ENCODE data around the gene BSND.

GRCh38 chr1:55007625-55008024 is 8.9 kb downstream of the BSND start:
- TF ChIP-seq RAD21 (IDR thresholded peaks at IDR 0.05; ENCODE audit: low read length) (no peak), CTCF (IDR thresholded peaks at IDR 0.05) (no peak), EZH2phosphoT487 (IDR thresholded peaks at IDR 0.05; ENCODE audit: borderline replicate concordance, low read depth) (no peak), FOXJ3 (CRISPR knock-in tag; IDR thresholded peaks at IDR 0.05) (no peak), REST (IDR thresholded peaks at IDR 0.05; ENCODE audit: low read depth, low read length) (no peak), EP300 (IDR thresholded peaks at IDR 0.05; ENCODE audit: borderline replicate concordance in 1 of 2, low read depth in 1 of 2, low read length in 1 of 2) (no peak), CHD2 (IDR thresholded peaks at IDR 0.05; ENCODE audit: low read length, partially characterized antibody) (no peak), GABPA (IDR thresholded peaks at IDR 0.05; ENCODE audit: low read depth) (no peak), FOXM1 (IDR thresholded peaks at IDR 0.05; ENCODE audit: low read depth) (no peak), NRF1 (IDR thresholded peaks at IDR 0.05; ENCODE audit: low read depth, low read length) (no peak), JUND (IDR thresholded peaks at IDR 0.05) (no peak), USF2 (IDR thresholded peaks at IDR 0.05; ENCODE audit: borderline replicate concordance, low read depth, low read length) (no peak), TAF1 (IDR thresholded peaks at IDR 0.05; ENCODE audit: borderline replicate concordance, low read depth, low read length) (no peak), POLR2AphosphoS5 (IDR thresholded peaks at IDR 0.05; ENCODE audit: low read depth, low read length) (no peak)
